GM18507 (cell line): ENCODE measurements around the gene CFAP92.
"Not testable (repeated sequence)": the region's sequence is repeated elsewhere in the genome, so short reads cannot be mapped to it uniquely, and the experiment has no call there.

ENCODE experiments used
- DNase-seq: peaks from one replicate; pipeline ENCODE4 v3.0.0; 2011; ENCODE audit warnings: low read depth; ENCODE audit not compliant: insufficient read length; ENCODE audit errors: extremely low spot score
- FAIRE-seq: peaks from 2 replicates; lab custom pipeline; 2011; peaks lifted over from hg19 to GRCh38; lab: Jason Lieb, UNC

The CFAP92 gene

GRCh38 chr3:128914966-128915645, 78.8 kb downstream of the CFAP92 start:
- DNase-seq, result no peak

GRCh38 chr3:128911911-128912310, 82.0 kb downstream of the CFAP92 start:
- FAIRE-seq, result no peak

More at GRCh38 chr3:128914966-128915645, 78.8 kb downstream of the CFAP92 start:
- FAIRE-seq, result no peak

GRCh38 chr3:128910006-128910405, 83.9 kb downstream of the CFAP92 start:
- FAIRE-seq (no peak), DNase-seq (no peak)

More at GRCh38 chr3:128911911-128912310, 82.0 kb downstream of the CFAP92 start:
- DNase-seq, result no peak

- no peak for FAIRE-seq
- no peak for DNase-seq
Observed at GRCh38 chr3:128908951-128909350, 84.9 kb downstream of the CFAP92 start.

- FAIRE-seq (no peak), DNase-seq (no peak)
Observed at GRCh38 chr3:128907706-128908445, 86.0 kb downstream of the CFAP92 start.

GRCh38 chr3:128906804-128907525, 86.9 kb downstream of the CFAP92 start:
- no peak for FAIRE-seq
- no peak for DNase-seq

- no peak for DNase-seq
- no peak for FAIRE-seq
Observed at GRCh38 chr3:128906031-128906803, 87.7 kb downstream of the CFAP92 start.

- DNase-seq (no peak), FAIRE-seq (no peak)
Observed at GRCh38 chr3:128903501-128903900, 90.4 kb downstream of the CFAP92 start.

GRCh38 chr3:128902426-128902825, 91.5 kb downstream of the CFAP92 start:
- DNase-seq (no peak), FAIRE-seq (no peak)

GRCh38 chr3:128895843-128896697, 97.8 kb downstream of the CFAP92 start:
- no peak for FAIRE-seq

GRCh38 chr3:128889139-128889894, 104.6 kb downstream of the CFAP92 start:
- DNase-seq, result no peak
- no peak for FAIRE-seq

More at GRCh38 chr3:128895843-128896697, 97.8 kb downstream of the CFAP92 start:
- DNase-seq, result no peak

GRCh38 chr3:128884992-128885391, 108.9 kb downstream of the CFAP92 start:
- DNase-seq (no peak), FAIRE-seq (no peak)

GRCh38 chr3:128882719-128883118, 111.2 kb downstream of the CFAP92 start:
- FAIRE-seq (no peak), DNase-seq (no peak)

- FAIRE-seq (no peak), DNase-seq (no peak)
Observed at GRCh38 chr3:128881576-128881975, 112.3 kb downstream of the CFAP92 start.

GRCh38 chr3:128880455-128880854, 113.4 kb downstream of the CFAP92 start:
- not testable (repeated sequence) for DNase-seq, FAIRE-seq

GRCh38 chr3:128879991-128880390, 113.9 kb downstream of the CFAP92 start:
- DNase-seq (no peak), FAIRE-seq (no peak)

GRCh38 chr3:128879125-128879969, 114.5 kb downstream of the CFAP92 start, which contains the start of gene ACAD9:
Gene ACAD9, plus strand, starts transcription at chr3:128879620. Its CDS starts 72 bp downstream, at chr3:128879692.
- DNase-seq (peak; percentile 100), FAIRE-seq (peak; percentile 97)
